Peyer's patch (tissue), 4 donors: ENCODE results near the gene NMT2. TPM values are rescaled to one million over a fixed set of nuclear protein-coding genes. Genes with fewer than 3 reads are reported as not detected.

Source experiments
- DNase-seq, 3 donors: peaks; one replicate each; pipeline ENCODE4 v3.0.0-alpha.2; 2017 to 2019
- H3K27ac ChIP-seq, 4 donors: fragments of 200-600 bp; sonication (generic); one replicate each; pipeline ENCODE4 v1.5.1; 2016 to 2019
- H3K27me3 ChIP-seq, 2 donors: fragments of 200-600 bp; sonication (generic); one replicate each; pipeline ENCODE4 v1.5.1; 2019
- H3K36me3 ChIP-seq, 3 donors: fragments of 200-600 bp; sonication (generic); one replicate each; pipeline ENCODE4 v1.5.1; 2016 to 2019
- H3K4me1 ChIP-seq, 4 donors: fragments of 200-600 bp; sonication (generic); one replicate each; pipeline ENCODE4 v1.5.1; 2016 to 2019
- H3K4me3 ChIP-seq, 4 donors: fragments of 200-600 bp; sonication (generic); 1 replicate in 3 of 4; 2 replicates in 1 of 4; pipeline ENCODE4 v1.5.1; 2016 to 2019; ENCODE audit warnings: mild to moderate bottlenecking in 1 of 4
- H3K9me3 ChIP-seq, 4 donors: fragments of 200-600 bp; sonication (generic); one replicate each; pipeline ENCODE4 v1.5.1; 2016 to 2019; ENCODE audit warnings: mild to moderate bottlenecking in 1 of 4
- POLR2A ChIP-seq, 2 donors: fragments of 450-650 bp; IDR thresholded peaks; one replicate each; pipeline ENCODE4 v1.5.1; 2017; ENCODE audit warnings: antibody characterized with exemption in 2 of 2, mild to moderate bottlenecking in 2 of 2, moderate library complexity in 2 of 2
- total RNA-seq, 4 donors: library from RNA; depleted of rRNA; stranded (reverse); fragments of >200 nt; gene quantifications; one replicate each; pipeline ENCODE4 v1.1.0, GENCODE V29; 2016
- TF ChIP-seq, protein P1 (sequence below), 6 experiments: fragments of 450-650 bp in 4 of 6; fragments of 200-600 bp in 2 of 6; sonication (generic) in 1 of 6; IDR thresholded peaks; one replicate each; pipeline ENCODE4 v1.5.1; 2017 to 2019; ENCODE audit warnings: antibody characterized with exemption in 6 of 6, mild to moderate bottlenecking in 3 of 6, moderate library complexity in 1 of 6

Gene NMT2
- total RNA-seq, 4 donors from 2014 or later, result 13.2 to 27.9 (median 20.8) TPM

GRCh38 chr10:15137036-15137359 lies 31.5 kb downstream of the NMT2 start:
- H3K36me3 ChIP-seq, result peaks cover 0 to 36% (median 0%) of the 10 kb centered on the region in 3 donors
- no peaks in the 10 kb centered on the region for H3K27me3 ChIP-seq
- H3K27ac ChIP-seq, result no peak overlapping the region
- no peaks in the 10 kb centered on the region for H3K4me1 ChIP-seq
- H3K4me3 ChIP-seq, result no peak overlapping the region
- DNase-seq, result no peak
- TF ChIP-seq, protein P1, sequence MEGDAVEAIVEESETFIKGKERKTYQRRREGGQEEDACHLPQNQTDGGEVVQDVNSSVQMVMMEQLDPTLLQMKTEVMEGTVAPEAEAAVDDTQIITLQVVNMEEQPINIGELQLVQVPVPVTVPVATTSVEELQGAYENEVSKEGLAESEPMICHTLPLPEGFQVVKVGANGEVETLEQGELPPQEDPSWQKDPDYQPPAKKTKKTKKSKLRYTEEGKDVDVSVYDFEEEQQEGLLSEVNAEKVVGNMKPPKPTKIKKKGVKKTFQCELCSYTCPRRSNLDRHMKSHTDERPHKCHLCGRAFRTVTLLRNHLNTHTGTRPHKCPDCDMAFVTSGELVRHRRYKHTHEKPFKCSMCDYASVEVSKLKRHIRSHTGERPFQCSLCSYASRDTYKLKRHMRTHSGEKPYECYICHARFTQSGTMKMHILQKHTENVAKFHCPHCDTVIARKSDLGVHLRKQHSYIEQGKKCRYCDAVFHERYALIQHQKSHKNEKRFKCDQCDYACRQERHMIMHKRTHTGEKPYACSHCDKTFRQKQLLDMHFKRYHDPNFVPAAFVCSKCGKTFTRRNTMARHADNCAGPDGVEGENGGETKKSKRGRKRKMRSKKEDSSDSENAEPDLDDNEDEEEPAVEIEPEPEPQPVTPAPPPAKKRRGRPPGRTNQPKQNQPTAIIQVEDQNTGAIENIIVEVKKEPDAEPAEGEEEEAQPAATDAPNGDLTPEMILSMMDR (IDR thresholded peaks at IDR 0.05), result no peak
- TF ChIP-seq POLR2A (IDR thresholded peaks at IDR 0.05), result no peak
- no peaks in the 10 kb centered on the region for H3K9me3 ChIP-seq

DNA sequence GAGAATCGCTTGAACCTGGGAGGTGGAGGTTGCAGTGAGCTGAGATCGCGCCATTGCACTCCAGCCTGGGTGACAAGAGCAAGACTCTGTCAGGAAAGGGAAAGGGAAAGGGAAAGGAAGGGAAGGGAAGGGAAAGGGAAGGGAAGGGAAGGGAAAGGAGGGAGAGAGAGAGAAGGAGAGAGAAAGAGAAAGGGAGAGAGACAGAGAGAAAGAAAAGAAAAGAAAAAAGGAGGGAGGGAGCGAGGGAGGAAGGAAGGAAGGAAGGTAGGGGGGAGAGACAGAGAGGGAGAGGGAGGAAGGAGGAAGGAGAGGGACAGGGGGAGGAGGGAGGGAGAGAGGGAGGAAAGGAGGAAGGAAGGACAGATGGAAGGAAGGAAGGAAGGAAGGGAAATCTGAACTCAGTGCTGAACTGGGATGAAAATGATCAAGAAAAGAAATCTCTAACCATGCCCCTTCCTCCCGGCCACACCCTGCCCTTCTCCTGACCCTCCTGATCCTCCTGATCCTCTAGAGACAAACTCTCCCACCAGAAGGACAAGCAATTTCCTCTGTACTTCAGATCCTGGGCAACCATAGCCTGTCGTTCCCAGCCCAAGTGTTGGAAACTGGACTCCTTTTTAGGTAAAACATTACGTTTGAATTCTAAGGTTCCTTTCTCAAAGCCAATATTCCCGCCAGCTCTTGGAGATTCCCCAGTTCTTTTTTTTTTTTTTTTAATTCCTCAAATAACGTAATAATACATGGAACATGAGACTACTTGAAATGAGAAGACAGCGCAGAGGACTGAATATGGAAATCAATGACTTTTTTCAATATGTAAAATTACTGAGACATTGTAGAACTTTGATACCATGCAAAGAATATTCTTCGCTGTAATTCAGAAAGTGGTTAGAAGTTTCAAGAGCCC lies 32.1 kb downstream of the NMT2 start:
- H3K9me3 ChIP-seq, result no peaks in the 10 kb centered on the region
- H3K36me3 ChIP-seq, result peaks cover 0 to 42% (median 0%) of the 10 kb centered on the region in 3 donors
- no peak overlapping the region for H3K27ac ChIP-seq
- H3K4me3 ChIP-seq, result no peak overlapping the region
- DNase-seq, result no peak
- no peaks in the 10 kb centered on the region for H3K4me1 ChIP-seq
- TF ChIP-seq POLR2A (IDR thresholded peaks at IDR 0.05), result no peak
- TF ChIP-seq, protein P1 (IDR thresholded peaks at IDR 0.05), result no peak
- H3K27me3 ChIP-seq, result no peaks in the 10 kb centered on the region

DNA sequence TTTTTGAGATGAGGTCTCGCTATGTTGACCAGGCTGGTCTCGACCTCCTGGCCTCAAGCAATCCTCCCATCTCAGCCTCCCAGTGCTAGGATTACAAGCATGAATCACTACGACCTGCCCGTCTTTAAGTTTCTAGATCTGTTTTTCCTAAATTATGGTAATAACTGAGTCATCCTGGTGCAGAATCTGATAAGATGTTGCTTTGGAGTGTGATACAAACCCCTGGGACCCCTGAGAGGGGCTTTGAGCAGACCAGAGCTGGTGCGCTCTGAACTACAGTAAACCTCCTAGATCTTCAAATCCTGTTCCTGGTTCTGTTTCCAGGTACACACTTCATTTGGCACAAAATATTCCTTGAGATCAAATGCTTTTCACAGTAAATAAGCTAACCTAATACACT lies 37.2 kb downstream of the NMT2 start:
- no peak for TF ChIP-seq POLR2A (IDR thresholded peaks at IDR 0.05)
- TF ChIP-seq, protein P1 (IDR thresholded peaks at IDR 0.05), result no peak
- Histone ChIP-seq H3K27me3 (no peaks in the 10 kb centered on the region), H3K4me1 (no peaks in the 10 kb centered on the region), H3K36me3 (peaks cover 0 to 75% (median 0%) of the 10 kb centered on the region in 3 donors), H3K27ac (no peak overlapping the region), H3K9me3 (no peaks in the 10 kb centered on the region), H3K4me3 (no peak overlapping the region)
- DNase-seq, result no peak

DNA sequence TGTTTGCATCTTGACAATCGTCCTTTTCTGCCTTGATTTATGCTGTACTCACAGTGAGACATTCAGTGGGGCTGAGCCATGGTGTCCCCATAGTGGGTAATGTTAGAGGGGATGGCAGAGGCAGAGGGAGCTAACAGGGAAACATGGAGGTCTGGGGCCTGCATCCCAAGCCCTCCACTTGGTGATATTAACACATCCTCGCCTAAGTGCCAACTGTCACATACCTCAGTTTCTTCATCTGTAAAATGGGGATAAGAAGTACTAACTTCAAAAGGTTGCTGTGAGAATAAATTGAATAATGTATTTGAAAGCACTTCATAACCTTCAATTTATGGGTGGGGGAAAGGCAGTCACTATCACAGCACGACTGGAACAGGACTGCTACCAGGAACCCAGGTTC lies 43.6 kb downstream of the NMT2 start:
- H3K36me3 ChIP-seq, result peaks cover 0 to 58% (median 0%) of the 10 kb centered on the region in 3 donors

DNA sequence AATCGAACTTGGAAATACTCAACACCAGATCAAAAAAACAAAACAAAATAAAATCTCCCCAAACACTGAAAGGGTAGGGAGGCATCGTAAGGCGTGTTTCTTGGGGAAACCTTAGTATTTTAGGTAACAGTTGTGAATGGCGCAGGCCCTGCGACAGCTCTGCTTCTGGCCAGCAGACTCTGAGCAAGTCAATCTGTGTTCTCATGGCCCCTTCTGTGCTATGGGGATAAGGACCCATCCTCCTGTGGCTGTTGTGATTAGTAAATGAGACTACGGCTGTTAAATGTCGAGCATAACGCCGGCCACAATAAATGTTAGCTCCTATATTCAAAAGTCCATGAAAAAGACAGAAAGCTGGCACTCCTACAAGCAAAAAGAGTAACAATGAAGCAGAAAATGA lies 44.3 kb downstream of the NMT2 start:
- Histone ChIP-seq H3K4me1 (no peaks in the 10 kb centered on the region), H3K9me3 (no peaks in the 10 kb centered on the region), H3K27me3 (no peaks in the 10 kb centered on the region), H3K4me3 (no peak overlapping the region), H3K27ac (no peak overlapping the region), H3K36me3 (peaks cover 0 to 59% (median 0%) of the 10 kb centered on the region in 3 donors)
- DNase-seq, result no peak
- TF ChIP-seq POLR2A (IDR thresholded peaks at IDR 0.05), result no peak
- TF ChIP-seq, protein P1 (IDR thresholded peaks at IDR 0.05), result no peak

More for the DNA sequence above, 43.6 kb downstream of the NMT2 start:
- Histone ChIP-seq H3K27ac (no peak overlapping the region), H3K27me3 (no peaks in the 10 kb centered on the region), H3K9me3 (no peaks in the 10 kb centered on the region), H3K4me3 (no peak overlapping the region), H3K4me1 (no peaks in the 10 kb centered on the region)
- no peak for DNase-seq
- TF ChIP-seq POLR2A (IDR thresholded peaks at IDR 0.05), result no peak
- TF ChIP-seq, protein P1 (IDR thresholded peaks at IDR 0.05), result no peak
